PFSK-1 (cell line): Measurements from ENCODE around the gene IRF5.

ENCODE experiments used
- POLR2AphosphoS5 ChIP-seq: IDR thresholded peaks from 2 replicates; pipeline ENCODE4 v1.6.1; 2012; ENCODE audit warnings: low read depth, mild to moderate bottlenecking, control low read depth, low read length, moderate library complexity
- TF ChIP-seq, protein P1 (sequence below), 2 experiments: IDR thresholded peaks; 2 replicates each; pipeline versions ENCODE4 v1.6.1 to v1.8.0; 2011 to 2012; ENCODE audit warnings: low read depth in 2 of 2, low read length in 2 of 2, control low read depth in 1 of 2, inconsistent platforms in 1 of 2, mild to moderate bottlenecking in 1 of 2, moderate library complexity in 1 of 2; ENCODE audit not compliant: insufficient read depth in 1 of 2

DNA sequence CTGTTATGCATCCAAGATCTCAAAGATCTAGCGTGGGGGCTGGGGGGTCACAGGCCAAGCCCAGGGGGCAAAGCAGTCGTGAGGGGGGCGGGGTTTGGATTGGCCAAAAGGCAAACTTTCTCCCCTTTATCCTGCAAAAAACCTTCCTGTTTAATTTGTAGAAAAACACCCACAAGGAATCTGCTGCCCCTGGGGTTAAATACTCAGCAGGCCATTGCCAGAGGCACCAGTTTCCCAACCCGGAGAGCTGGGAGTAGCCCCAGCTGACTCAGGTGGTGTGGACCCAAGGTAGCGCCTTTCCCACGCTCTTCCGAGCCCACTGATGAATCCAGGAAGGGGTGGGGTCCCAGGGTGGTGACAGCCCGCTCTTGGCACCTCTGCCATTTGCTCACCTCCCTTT lies 48.6 kb upstream of the IRF5 start:
- TF ChIP-seq, protein P1, sequence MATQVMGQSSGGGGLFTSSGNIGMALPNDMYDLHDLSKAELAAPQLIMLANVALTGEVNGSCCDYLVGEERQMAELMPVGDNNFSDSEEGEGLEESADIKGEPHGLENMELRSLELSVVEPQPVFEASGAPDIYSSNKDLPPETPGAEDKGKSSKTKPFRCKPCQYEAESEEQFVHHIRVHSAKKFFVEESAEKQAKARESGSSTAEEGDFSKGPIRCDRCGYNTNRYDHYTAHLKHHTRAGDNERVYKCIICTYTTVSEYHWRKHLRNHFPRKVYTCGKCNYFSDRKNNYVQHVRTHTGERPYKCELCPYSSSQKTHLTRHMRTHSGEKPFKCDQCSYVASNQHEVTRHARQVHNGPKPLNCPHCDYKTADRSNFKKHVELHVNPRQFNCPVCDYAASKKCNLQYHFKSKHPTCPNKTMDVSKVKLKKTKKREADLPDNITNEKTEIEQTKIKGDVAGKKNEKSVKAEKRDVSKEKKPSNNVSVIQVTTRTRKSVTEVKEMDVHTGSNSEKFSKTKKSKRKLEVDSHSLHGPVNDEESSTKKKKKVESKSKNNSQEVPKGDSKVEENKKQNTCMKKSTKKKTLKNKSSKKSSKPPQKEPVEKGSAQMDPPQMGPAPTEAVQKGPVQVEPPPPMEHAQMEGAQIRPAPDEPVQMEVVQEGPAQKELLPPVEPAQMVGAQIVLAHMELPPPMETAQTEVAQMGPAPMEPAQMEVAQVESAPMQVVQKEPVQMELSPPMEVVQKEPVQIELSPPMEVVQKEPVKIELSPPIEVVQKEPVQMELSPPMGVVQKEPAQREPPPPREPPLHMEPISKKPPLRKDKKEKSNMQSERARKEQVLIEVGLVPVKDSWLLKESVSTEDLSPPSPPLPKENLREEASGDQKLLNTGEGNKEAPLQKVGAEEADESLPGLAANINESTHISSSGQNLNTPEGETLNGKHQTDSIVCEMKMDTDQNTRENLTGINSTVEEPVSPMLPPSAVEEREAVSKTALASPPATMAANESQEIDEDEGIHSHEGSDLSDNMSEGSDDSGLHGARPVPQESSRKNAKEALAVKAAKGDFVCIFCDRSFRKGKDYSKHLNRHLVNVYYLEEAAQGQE (IDR thresholded peaks at IDR 0.05; ENCODE audit: insufficient read depth in 1 of 2, low read depth in 2 of 2, low read length in 2 of 2) = no peak
- no peak for TF ChIP-seq POLR2AphosphoS5
